ENCODE measurements around the gene STYXL2. TPM values are rescaled to one million over a fixed set of nuclear protein-coding genes. Genes with fewer than 3 reads are reported as not detected.

Gene STYXL2
- total RNA-seq, 2 experiments from 2014 or later = not detected

DNA sequence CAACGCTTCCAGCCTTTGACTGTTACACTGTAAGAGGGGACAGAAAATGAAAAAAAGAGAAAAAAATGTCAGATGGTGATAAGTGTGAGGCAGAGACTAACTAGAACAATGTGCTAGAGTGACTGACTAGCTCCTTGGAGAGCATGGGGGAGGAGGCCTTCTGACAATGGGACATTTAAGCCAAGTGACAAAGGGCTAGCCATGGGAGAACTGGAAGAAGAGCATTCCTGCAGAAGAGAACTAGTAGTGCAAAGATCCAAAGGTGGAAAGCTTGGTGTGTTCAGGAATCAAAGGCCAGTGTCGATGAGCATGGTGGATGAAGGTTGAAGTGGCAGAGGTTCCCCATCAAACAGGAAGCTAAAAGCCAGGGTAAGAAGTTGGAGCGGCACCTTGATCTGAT, 25.8 kb downstream of the STYXL2 start:
- Mint-ChIP-seq H3K27me3 (peaks cover 8% of the 10 kb centered on the region), H3K9me3 (no peaks in the 10 kb centered on the region), H3K4me1 (peaks cover 5% of the 10 kb centered on the region), H3K27ac (no peak overlapping the region), H3K36me3 (ENCODE audit: low read depth) (no peaks in the 10 kb centered on the region), H3K4me3 (no peak overlapping the region)
- ChIA-PET POLR2A (no interaction called here), CTCF (interaction anchor here (1.3 kb wide), 1 partner anchor 60 kb away, joined by 5 read pairs; no protein-coding TSS in a partner anchor)
- DNase-seq = no peak

DNA sequence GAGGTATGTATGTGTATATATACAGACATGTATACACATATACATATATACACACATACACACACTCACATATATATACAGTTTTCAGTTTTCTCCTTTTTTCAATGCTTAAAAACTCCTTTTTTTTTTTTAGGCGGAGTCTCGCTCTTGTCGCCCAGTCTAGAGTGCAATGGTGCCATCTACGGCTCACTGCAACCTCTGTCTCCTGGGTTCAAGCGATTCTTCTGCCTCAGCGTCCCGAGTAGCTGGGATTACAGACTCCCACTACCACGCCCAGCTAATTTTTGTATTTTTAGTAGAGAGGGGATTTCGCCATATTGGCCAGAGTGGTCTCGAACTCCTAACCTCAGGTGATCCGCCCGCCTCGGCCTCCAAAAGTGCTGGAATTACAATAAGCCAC, 27.0 kb downstream of the STYXL2 start:
- Mint-ChIP-seq H3K36me3 (ENCODE audit: low read depth) (no peaks in the 10 kb centered on the region), H3K27ac (no peak overlapping the region), H3K27me3 (peaks cover 6% of the 10 kb centered on the region), H3K9me3 (no peaks in the 10 kb centered on the region), H3K4me1 (peaks cover 5% of the 10 kb centered on the region), H3K4me3 (peak overlapping the region; percentile 73)
- ChIA-PET POLR2A (no interaction called here), CTCF (interaction anchor here (1.0 to 1.2 kb wide), 2 partner anchors 57 to 61 kb away, joined by 3 read pairs; no protein-coding TSS in a partner anchor)
- DNase-seq = no peak

GRCh38 chr1:167121375-167122120, 27.7 kb downstream of the STYXL2 start:
- no peak overlapping the region for H3K27ac Mint-ChIP-seq
- POLR2A ChIA-PET = no interaction called here
- H3K27me3 Mint-ChIP-seq = peaks cover 6% of the 10 kb centered on the region
- peaks cover 5% of the 10 kb centered on the region for H3K4me1 Mint-ChIP-seq
- H3K9me3 Mint-ChIP-seq = no peaks in the 10 kb centered on the region
- peak overlapping the region; percentile 73 for H3K4me3 Mint-ChIP-seq
- no peaks in the 10 kb centered on the region for H3K36me3 Mint-ChIP-seq (ENCODE audit: low read depth)
- DNase-seq = peak; percentile 39
- CTCF ChIA-PET = interaction anchor here (1.0 to 1.2 kb wide), 3 partner anchors 14 to 62 kb away, joined by 3 read pairs; no protein-coding TSS in a partner anchor

GRCh38 chr1:167122121-167122480, 28.2 kb downstream of the STYXL2 start:
- ChIA-PET POLR2A (no interaction called here), CTCF (interaction anchor here (1.2 kb wide), 1 partner anchor 13 kb away, joined by 3 read pairs; no protein-coding TSS in a partner anchor)
- peak overlapping the region; percentile 73 for H3K4me3 Mint-ChIP-seq
- no peak for DNase-seq
- peaks cover 5% of the 10 kb centered on the region for H3K4me1 Mint-ChIP-seq
- H3K27me3 Mint-ChIP-seq = peaks cover 6% of the 10 kb centered on the region
- H3K9me3 Mint-ChIP-seq = no peaks in the 10 kb centered on the region
- H3K36me3 Mint-ChIP-seq (ENCODE audit: low read depth) = no peaks in the 10 kb centered on the region
- no peak overlapping the region for H3K27ac Mint-ChIP-seq

DNA sequence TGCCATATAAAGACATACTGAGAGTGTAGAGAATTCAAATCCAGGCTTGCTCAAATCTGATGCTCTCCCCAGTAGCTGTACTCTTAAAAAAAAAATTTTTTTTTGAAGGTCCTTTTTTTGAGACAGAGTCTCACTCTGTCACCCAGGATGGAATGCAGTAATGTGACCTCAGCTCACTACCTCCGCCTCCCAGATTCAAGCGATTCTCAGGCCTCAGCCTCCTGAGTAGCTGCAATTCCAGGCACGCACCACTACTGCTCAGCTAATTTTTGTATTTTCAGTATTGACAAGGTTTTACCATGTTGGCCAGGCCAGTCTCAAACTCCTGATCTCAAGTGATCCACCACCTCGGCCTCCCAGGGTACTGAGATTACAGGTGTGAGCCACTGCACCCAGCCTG, 28.7 kb downstream of the STYXL2 start:
- H3K4me3 Mint-ChIP-seq = no peak overlapping the region
- no peak overlapping the region for H3K27ac Mint-ChIP-seq
- H3K9me3 Mint-ChIP-seq = no peaks in the 10 kb centered on the region
- CTCF ChIA-PET = interaction anchor here (1.2 kb wide), 1 partner anchor 13 kb away, joined by 3 read pairs; no protein-coding TSS in a partner anchor
- POLR2A ChIA-PET = no interaction called here
- H3K27me3 Mint-ChIP-seq = peaks cover 10% of the 10 kb centered on the region
- no peaks in the 10 kb centered on the region for H3K36me3 Mint-ChIP-seq (ENCODE audit: low read depth)
- H3K4me1 Mint-ChIP-seq = peaks cover 5% of the 10 kb centered on the region
- DNase-seq = no peak

GRCh38 chr1:167126317-167126716, 32.4 kb downstream of the STYXL2 start:
- POLR2A ChIA-PET = no interaction called here
- H3K27me3 Mint-ChIP-seq = peaks cover 27% of the 10 kb centered on the region

GRCh38 chr1:167126811-167127210, 32.9 kb downstream of the STYXL2 start:
- H3K27me3 Mint-ChIP-seq = peaks cover 28% of the 10 kb centered on the region
- DNase-seq = no peak
- H3K4me1 Mint-ChIP-seq = no peaks in the 10 kb centered on the region
- ChIA-PET POLR2A (no interaction called here), CTCF (interaction anchor here (1.2 to 1.3 kb wide), 2 partner anchors 60 to 134 kb away, joined by 3 to 5 read pairs; no protein-coding TSS in a partner anchor)
- no peak overlapping the region for H3K27ac Mint-ChIP-seq
- no peaks in the 10 kb centered on the region for H3K36me3 Mint-ChIP-seq (ENCODE audit: low read depth)
- no peaks in the 10 kb centered on the region for H3K9me3 Mint-ChIP-seq
- H3K4me3 Mint-ChIP-seq = no peak overlapping the region

More at GRCh38 chr1:167126317-167126716, 32.4 kb downstream of the STYXL2 start:
- no peak for DNase-seq
- H3K4me1 Mint-ChIP-seq = peaks cover under 1% of the 10 kb centered on the region
- no peak overlapping the region for H3K4me3 Mint-ChIP-seq
- no peaks in the 10 kb centered on the region for H3K36me3 Mint-ChIP-seq (ENCODE audit: low read depth)
- no peak overlapping the region for H3K27ac Mint-ChIP-seq
- CTCF ChIA-PET = interaction anchor here (1.2 to 1.3 kb wide), 2 partner anchors 59 to 135 kb away, joined by 3 to 5 read pairs; no protein-coding TSS in a partner anchor
- H3K9me3 Mint-ChIP-seq = no peaks in the 10 kb centered on the region

- ChIA-PET CTCF (interaction anchor here (1.2 to 1.3 kb wide), 2 partner anchors 60 to 134 kb away, joined by 3 to 5 read pairs; no protein-coding TSS in a partner anchor), POLR2A (no interaction called here)
- Mint-ChIP-seq H3K36me3 (ENCODE audit: low read depth) (no peaks in the 10 kb centered on the region), H3K27me3 (peaks cover 31% of the 10 kb centered on the region), H3K4me3 (no peak overlapping the region), H3K27ac (no peak overlapping the region), H3K4me1 (no peaks in the 10 kb centered on the region), H3K9me3 (no peaks in the 10 kb centered on the region)
- DNase-seq = no peak
These were observed 33.4 kb downstream of the STYXL2 start for GRCh38 chr1:167127236-167127635.

DNA sequence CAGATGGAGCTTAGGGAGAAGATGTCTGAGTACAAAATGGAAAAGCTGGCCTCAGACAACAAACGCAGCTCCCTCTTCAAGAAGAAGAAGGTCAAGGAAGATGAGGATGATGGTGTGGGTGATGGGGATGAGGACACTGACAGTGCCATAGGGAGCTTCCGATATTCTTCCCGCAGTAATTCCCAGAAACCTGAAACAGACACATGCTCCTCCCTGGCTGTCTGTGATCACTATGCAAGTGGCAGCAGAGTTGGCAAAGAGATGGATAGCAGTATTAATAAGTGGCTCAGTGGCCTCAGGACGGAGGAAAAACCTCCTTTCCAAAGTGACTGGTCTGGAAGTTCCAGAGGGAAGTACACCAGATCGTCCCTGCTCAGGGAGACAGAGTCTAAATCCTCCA, 33.8 kb downstream of the STYXL2 start:
- Mint-ChIP-seq H3K4me3 (no peak overlapping the region), H3K9me3 (no peaks in the 10 kb centered on the region), H3K36me3 (ENCODE audit: low read depth) (no peaks in the 10 kb centered on the region), H3K27me3 (peaks cover 32% of the 10 kb centered on the region), H3K27ac (no peak overlapping the region), H3K4me1 (no peaks in the 10 kb centered on the region)
- POLR2A ChIA-PET = no interaction called here
- DNase-seq = no peak
- CTCF ChIA-PET = no interaction called here

DNA sequence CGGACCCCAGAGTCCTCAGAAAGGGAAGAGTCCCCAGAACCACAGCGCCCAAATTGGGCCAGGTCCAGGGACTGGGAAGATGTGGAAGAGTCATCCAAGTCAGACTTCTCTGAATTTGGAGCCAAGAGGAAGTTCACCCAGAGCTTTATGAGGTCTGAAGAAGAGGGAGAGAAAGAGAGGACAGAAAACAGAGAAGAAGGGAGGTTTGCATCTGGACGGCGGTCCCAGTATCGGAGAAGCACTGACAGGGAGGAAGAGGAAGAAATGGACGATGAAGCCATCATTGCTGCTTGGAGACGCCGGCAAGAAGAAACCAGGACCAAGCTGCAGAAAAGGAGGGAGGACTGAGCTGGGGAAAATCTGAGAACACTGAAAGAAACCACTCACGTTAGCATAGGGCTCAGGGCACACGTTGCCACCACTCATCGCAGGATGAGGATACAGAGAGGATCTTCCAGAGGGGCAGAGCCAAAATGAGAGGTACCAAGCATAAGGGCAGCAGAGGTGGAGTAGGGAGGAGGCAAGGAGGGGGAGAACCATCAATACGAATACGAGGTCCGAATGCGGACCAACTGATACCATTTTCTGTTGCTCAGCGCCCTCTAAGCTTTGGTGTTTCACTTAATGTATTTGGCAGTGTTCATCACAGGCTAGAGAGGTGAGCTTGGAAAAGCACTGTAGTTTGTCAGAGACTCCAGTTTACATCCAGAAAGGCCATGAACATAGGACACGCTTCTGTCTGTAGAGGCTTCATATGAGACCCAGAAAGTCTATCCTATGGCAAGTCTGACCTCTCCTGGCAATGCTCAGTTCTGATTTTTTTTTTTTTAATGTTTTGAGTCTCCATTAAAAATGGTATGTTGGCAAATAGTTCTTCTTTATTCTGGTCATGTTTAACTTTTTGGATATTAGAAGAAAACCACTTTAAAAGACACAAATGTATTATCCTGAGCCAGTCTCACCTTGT, 34.7 kb downstream of the STYXL2 start:
- ChIA-PET POLR2A (no interaction called here), CTCF (no interaction called here)
- H3K9me3 Mint-ChIP-seq = no peaks in the 10 kb centered on the region
- peaks cover 33% of the 10 kb centered on the region for H3K27me3 Mint-ChIP-seq
- H3K4me1 Mint-ChIP-seq = no peaks in the 10 kb centered on the region
- H3K36me3 Mint-ChIP-seq (ENCODE audit: low read depth) = no peaks in the 10 kb centered on the region
- no peak for DNase-seq
- no peak overlapping the region for H3K4me3 Mint-ChIP-seq
- no peak overlapping the region for H3K27ac Mint-ChIP-seq

GRCh38 chr1:167130829-167131510, 37.1 kb downstream of the STYXL2 start:
- Mint-ChIP-seq H3K27ac (no peak overlapping the region), H3K9me3 (no peaks in the 10 kb centered on the region), H3K4me3 (no peak overlapping the region), H3K27me3 (peaks cover 36% of the 10 kb centered on the region), H3K36me3 (ENCODE audit: low read depth) (no peaks in the 10 kb centered on the region), H3K4me1 (no peaks in the 10 kb centered on the region)
- DNase-seq = no peak
- CTCF ChIA-PET = no interaction called here
- POLR2A ChIA-PET = no interaction called here

DNA sequence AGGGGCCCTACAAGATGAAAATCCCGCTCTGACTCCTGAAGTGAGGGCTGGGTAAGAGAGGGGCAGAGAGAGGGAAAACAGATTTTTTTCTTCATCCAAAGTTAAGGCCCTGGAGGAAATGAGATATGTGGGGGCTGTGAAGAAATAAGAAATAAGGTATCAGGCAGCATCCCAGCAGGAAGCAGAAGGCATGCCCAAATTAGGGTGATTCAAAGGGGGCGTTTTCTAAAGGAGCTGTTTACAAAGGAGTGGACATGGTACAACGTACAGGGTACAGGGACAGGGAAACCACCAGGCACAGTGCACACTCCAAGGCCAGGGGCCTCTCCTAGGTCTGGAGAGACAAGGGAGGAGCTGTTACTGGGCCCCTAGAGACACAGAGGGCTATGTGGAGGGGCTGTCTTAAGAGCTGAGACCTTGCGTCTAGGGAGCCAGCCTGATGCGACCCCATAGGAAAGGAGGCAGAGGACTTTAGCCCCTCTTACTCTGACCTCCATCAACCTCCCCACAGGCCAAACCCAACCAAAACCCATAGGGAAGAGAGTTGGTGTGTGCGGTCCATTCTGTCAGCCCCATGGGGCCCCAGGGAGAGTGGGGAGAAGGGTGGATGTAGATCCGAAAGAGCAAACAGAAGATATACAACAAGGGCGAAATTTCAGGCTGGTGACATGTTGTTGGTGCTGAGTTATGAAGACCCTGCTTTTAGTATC, 38.6 kb downstream of the STYXL2 start:
- ChIA-PET POLR2A (no interaction called here), CTCF (no interaction called here)
- Mint-ChIP-seq H3K4me3 (no peak overlapping the region), H3K4me1 (no peaks in the 10 kb centered on the region), H3K27me3 (peaks cover 42% of the 10 kb centered on the region), H3K27ac (no peak overlapping the region), H3K9me3 (no peaks in the 10 kb centered on the region), H3K36me3 (ENCODE audit: low read depth) (no peaks in the 10 kb centered on the region)
- no peak for DNase-seq
